H1 (cell line): Measurements from ENCODE around the gene TPP2. TPM values are rescaled to one million over a fixed set of nuclear protein-coding genes. Genes with fewer than 3 reads are reported as not detected.

Experiments used
- NANOG ChIP-seq: IDR thresholded peaks from 2 replicates; pipeline ENCODE4 v1.6.1; 2011; ENCODE audit warnings: low read length, low read depth, mild to moderate bottlenecking, inconsistent platforms; ENCODE audit not compliant: insufficient read depth, poor library complexity, severe bottlenecking
- RAD21 ChIP-seq, 2 experiments: IDR thresholded peaks in 1 of 2; conservative IDR thresholded peaks in 1 of 2; 2 replicates each; pipeline ENCODE4 v1.6.1; 2011; ENCODE audit warnings: low read depth in 2 of 2, low read length in 2 of 2, improper control_type of control experiment in 1 of 2, inconsistent platforms in 1 of 2, mild to moderate bottlenecking in 1 of 2, moderate library complexity in 1 of 2
- polyA plus RNA-seq, 7 experiments: library from polyadenylated mRNA; depleted of rRNA in 3 of 7; stranded (reverse) in 5 of 7; unstranded in 2 of 7; fragments of >200 nt in 5 of 7; fragments of 200-250 nt in 2 of 7; gene quantifications; 1 replicate in 5 of 7; 2 replicates in 1 of 7; 4 replicates in 1 of 7; pipeline versions ENCODE4 v1.2.1 to v1.2.3, GENCODE V29; 2011 to 2013; ENCODE audit warnings: missing spikeins in 2 of 7, mixed read lengths in 2 of 7
- total RNA-seq: library from RNA; stranded (reverse); fragmentation: NEBNext Ultra II Directional; extraction: Animal tissue kit (Norgen Biotek cat#: 25700); gene quantifications from 2 replicates; pipeline ENCODE4 v1.2.1, GENCODE V29; 2021

TPP2 gene
- total and polyA plus RNA-seq, 2 of the 8 experiments (the other 6 are each of a cell fraction or from before 2014, with no cell fraction given), result 15.9 to 85.7 TPM

DNA sequence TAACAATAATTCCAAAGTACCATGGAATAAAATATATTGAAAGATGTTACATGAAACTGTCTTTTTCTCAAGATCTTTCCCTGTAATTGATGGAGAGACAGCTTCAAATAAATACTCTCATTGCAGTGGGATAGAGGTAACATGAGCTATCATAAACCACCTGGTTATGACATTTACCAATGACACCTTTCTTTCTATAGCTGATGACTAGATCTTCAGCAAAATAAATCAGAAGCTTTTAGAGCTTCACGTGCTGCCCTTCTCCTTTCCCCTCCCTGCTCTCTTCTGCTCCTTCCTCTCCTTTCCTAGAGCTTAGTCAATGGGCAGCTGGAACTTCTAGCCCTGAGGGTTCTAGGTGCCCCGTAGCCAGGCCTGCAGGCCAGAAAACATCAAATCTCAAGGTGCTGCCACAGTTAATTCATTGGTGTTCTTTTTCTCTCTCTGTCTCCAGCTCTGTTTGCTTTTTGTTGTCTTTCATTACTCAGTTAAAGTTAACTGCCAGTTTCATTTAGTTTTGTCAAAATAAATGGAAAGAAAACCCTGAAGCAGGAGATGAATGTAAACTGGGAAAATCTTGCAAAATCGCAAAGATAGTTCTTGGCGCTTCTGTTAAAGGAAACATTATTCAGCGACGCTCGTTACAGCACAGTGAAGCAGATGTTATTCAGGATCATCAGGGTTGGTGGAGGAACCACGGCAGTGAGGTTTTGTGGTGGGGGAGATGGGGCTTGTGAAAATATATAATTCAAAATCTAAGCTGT lies 106.4 kb downstream of the TPP2 start (continued):
- TF ChIP-seq NANOG, result no peak
- TF ChIP-seq RAD21 (IDR thresholded peaks at IDR 0.05 in 1 of 2, conservative IDR thresholded peaks at IDR 0.05 in 1 of 2; ENCODE audit: low read depth in 2 of 2, low read length in 2 of 2), result no peak
